HUES64 (cell line): Measurements from ENCODE around the gene SEMA3G.

Experiments
- H3K27ac ChIP-seq: 2 replicates; pipeline ENCODE4 v1.7.0; 2013; ENCODE audit warnings: low read depth, low read length, inconsistent platforms
- H3K27me3 ChIP-seq: 2 replicates; pipeline ENCODE4 v1.6.1; 2013; ENCODE audit warnings: mild to moderate bottlenecking, low read length; ENCODE audit not compliant: insufficient read depth
- H3K36me3 ChIP-seq: 2 replicates; pipeline ENCODE4 v1.6.1; 2013; ENCODE audit warnings: mild to moderate bottlenecking, low read length; ENCODE audit not compliant: insufficient read depth
- H3K4me1 ChIP-seq: 2 replicates; pipeline ENCODE4 v1.6.1; 2013; ENCODE audit warnings: mild to moderate bottlenecking, low read length, moderate library complexity; ENCODE audit not compliant: insufficient read depth
- H3K4me3 ChIP-seq: 2 replicates; pipeline ENCODE4 v1.5.1; 2013; ENCODE audit warnings: mild to moderate bottlenecking, low read length, moderate library complexity
- H3K9ac ChIP-seq: 2 replicates; pipeline ENCODE4 v1.6.1; 2013; ENCODE audit warnings: mild to moderate bottlenecking, low read depth, low read length
- H3K9me3 ChIP-seq: 2 replicates; pipeline ENCODE4 v1.6.1; 2013; ENCODE audit warnings: low read depth, low read length; ENCODE audit not compliant: insufficient read depth
- whole genome bisulfite sequencing: fragments of 150-250, 120-280 bp; methylation state at CpG from one replicate; pipeline ENCODE4 v1.1.7; 2013; ENCODE audit warnings: missing lambda C conversion rate; 5-methylcytosine and 5-hydroxymethylcytosine counted together

SEMA3G gene

DNA sequence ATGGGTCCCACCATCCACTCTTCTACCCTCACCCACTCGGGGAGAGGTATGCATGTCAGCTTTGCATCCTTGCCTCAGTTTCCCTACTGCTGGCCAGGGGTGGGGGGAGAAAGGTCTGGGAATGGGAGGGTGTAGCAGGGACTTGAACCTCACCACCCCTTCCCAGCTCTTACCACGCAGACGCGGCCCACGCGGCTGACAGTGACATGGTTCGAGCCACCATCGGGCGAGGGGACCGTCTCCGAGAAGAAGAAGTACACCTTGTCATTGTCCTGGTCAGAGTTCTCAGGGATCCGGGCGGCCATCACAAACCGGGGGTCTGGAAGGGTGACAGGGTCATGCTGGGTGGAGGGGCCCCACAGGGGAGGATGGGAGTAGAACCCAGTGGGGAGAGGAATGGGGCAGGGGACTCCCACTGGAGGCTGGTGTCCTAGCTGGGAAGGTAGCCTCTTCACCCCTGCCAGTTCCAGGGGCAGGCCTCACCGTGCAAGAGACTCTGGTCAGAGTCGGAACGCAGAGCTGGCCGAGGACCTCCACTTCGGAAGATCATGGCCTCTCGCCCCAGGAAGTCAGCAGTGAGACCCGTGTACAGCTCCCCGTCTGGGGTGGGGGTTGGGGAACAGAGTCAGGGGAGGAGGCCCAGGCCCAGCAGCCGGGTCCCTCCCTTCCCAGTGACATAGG, 3.7 kb downstream of the SEMA3G start:
- H3K27ac ChIP-seq = no peak overlapping the region

DNA sequence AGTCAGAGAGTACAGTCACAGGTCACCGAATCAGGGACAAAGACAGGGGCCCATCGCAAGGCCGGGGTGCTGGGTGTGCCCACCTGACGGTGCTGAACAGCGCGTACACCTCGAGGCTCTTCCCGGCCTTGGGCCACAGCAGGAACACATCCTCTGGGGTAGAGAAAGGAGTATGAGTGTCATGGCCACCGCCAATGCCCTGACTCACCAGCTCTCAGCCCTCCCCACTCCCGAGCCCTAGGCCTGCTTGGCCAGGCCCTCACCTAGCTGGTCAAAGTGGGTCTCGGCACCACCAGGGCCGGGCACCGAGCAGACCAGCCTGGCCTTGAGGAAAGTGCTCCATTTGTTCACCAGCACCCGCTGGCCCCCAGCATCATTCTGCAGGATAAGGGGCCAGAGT, 4.2 kb downstream of the SEMA3G start:
- 95% methylated on average over 14 of the region's 14 CpGs for WGBS
- H3K27ac ChIP-seq = no peak overlapping the region
- no peaks in the 10 kb centered on the region for H3K9me3 ChIP-seq
- H3K4me1 ChIP-seq = no peaks in the 10 kb centered on the region
- no peak overlapping the region for H3K4me3 ChIP-seq
- no peak overlapping the region for H3K9ac ChIP-seq
- H3K27me3 ChIP-seq = no peaks in the 10 kb centered on the region
- no peaks in the 10 kb centered on the region for H3K36me3 ChIP-seq

More for the DNA sequence above, 3.7 kb downstream of the SEMA3G start:
- Histone ChIP-seq H3K9me3 (no peaks in the 10 kb centered on the region), H3K27me3 (no peaks in the 10 kb centered on the region), H3K4me1 (no peaks in the 10 kb centered on the region), H3K36me3 (no peaks in the 10 kb centered on the region), H3K9ac (no peak overlapping the region), H3K4me3 (no peak overlapping the region)
- 91% methylated on average over 22 of the region's 23 CpGs for WGBS

DNA sequence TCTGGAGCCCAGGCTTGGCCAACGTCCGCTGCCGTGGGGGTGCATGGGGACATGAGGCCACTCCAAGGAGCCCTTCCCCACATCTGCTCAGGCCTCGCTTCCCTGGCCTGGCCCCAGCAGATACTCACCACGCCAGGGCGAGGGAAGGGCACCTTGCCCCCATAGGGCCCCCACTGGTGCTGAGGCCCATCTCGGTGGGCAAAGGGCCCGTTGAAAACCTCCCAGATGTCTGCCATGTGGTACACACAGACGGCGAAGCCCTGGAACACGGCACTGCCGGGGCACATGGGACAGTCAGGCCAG, 4.7 kb downstream of the SEMA3G start:
- Histone ChIP-seq H3K27me3 (no peaks in the 10 kb centered on the region), H3K4me1 (no peaks in the 10 kb centered on the region), H3K9me3 (no peaks in the 10 kb centered on the region), H3K36me3 (no peaks in the 10 kb centered on the region), H3K27ac (no peak overlapping the region), H3K9ac (no peak overlapping the region), H3K4me3 (no peak overlapping the region)
- WGBS = 96% methylated on average over 12 of the region's 12 CpGs

DNA sequence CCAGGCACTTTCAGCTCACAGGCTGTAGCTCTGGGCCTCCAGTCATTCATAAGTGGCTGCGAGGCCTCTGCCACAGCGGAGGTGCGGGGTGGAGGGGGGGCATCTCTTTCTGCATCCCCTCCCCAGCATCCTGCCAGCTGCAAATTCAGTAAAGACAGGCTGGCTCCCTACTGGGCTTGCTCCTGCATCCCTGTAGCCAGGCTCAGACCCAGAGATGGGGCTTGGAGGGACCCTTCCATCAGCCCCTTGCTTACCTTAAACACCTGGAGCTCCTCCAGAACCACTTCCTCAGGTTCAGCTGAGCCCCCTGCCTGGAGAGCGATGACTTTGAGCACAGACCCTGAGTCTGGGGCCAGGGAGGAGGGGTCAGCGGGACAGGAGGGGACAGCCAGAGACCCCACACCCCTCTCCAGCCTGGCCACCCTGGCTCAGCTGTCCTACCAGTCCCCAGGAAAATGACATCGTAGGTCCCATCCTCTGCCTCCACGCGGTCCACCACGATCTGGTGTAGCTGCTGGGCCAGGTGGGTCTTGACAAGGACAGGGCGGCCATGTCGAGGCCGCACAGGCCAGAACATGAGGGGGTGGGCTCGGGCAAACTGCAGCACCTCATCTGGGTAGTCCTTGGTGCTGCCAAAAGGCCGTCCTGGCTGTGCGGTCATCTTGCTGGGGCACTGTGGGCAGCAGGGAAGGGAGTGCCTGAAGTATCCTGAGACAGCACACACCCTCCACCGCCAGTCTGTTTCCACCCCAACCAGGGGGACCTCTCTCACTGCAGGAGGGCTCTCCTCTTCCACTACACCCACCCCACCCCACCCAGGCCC, 5.3 kb downstream of the SEMA3G start:
- Histone ChIP-seq H3K4me3 (no peak overlapping the region), H3K9ac (no peak overlapping the region), H3K4me1 (no peaks in the 10 kb centered on the region), H3K9me3 (no peaks in the 10 kb centered on the region), H3K27ac (no peak overlapping the region), H3K27me3 (no peaks in the 10 kb centered on the region), H3K36me3 (no peaks in the 10 kb centered on the region)
- WGBS = 95% methylated on average over 16 of the region's 16 CpGs

DNA sequence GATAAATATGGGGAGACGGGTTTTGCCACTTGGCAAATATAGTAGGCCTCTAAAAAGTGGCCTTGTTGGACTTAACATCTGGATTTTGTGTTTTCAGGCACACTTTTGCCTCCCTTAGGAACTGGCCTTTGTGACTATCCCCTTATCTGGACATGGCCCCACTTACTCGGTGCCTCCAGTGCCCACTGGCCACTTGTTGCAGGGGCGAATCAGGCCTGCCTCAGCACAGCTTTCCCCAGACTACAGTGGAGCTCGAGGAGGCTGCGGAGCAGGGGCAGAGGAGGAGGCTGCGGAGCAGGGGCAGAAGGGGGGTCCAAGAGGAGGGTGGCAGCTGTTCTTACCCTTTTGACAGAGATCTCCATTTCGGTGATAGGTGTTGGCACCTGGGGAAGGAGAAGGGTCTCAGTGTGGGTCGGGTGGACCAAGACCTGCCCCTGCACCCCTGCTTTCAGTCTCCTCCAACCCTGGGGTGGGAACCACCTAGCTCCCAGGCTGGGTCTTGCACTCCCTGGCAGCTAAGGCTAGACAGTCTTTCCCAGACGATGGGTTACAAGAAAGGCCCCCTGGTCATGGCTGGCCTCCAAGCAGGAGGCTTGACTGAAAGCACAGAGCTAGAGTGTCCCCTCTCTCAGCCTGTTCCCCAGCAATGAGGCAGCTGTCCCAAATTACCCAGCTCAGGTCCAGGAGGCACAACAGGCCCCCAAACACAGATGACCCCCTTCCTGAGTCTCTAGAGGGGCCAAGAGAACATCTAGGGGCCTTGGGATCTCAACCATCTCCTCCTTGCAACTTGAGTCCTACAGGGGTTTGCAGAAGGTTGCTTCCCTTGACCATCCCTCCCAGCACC, 6.1 kb downstream of the SEMA3G start:
- no peaks in the 10 kb centered on the region for H3K9me3 ChIP-seq
- H3K4me3 ChIP-seq = no peak overlapping the region
- H3K9ac ChIP-seq = no peak overlapping the region
- H3K27me3 ChIP-seq = no peaks in the 10 kb centered on the region
- WGBS = 96% methylated on average over 9 of the region's 9 CpGs
- no peaks in the 10 kb centered on the region for H3K4me1 ChIP-seq
- H3K36me3 ChIP-seq = no peaks in the 10 kb centered on the region
- no peak overlapping the region for H3K27ac ChIP-seq

DNA sequence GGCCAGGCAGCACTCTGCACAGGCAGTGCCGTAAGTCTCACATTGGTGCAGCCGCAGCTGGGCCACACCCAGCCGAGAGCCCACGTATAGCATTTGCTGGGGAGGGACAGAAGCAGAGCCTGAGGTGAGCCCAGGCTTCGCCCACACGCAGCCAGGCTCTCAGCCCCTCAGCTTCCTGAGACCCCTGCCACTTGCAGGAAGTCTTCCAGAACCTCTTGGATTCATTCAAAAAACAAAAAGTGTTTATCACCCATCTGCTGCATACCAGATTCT, 6.9 kb downstream of the SEMA3G start:
- no peak overlapping the region for H3K9ac ChIP-seq
- H3K27me3 ChIP-seq = no peaks in the 10 kb centered on the region
- H3K4me3 ChIP-seq = no peak overlapping the region
- 88% methylated on average over 6 of the region's 6 CpGs for WGBS
- no peaks in the 10 kb centered on the region for H3K9me3 ChIP-seq
- no peaks in the 10 kb centered on the region for H3K36me3 ChIP-seq
- H3K4me1 ChIP-seq = no peaks in the 10 kb centered on the region
- H3K27ac ChIP-seq = no peak overlapping the region

DNA sequence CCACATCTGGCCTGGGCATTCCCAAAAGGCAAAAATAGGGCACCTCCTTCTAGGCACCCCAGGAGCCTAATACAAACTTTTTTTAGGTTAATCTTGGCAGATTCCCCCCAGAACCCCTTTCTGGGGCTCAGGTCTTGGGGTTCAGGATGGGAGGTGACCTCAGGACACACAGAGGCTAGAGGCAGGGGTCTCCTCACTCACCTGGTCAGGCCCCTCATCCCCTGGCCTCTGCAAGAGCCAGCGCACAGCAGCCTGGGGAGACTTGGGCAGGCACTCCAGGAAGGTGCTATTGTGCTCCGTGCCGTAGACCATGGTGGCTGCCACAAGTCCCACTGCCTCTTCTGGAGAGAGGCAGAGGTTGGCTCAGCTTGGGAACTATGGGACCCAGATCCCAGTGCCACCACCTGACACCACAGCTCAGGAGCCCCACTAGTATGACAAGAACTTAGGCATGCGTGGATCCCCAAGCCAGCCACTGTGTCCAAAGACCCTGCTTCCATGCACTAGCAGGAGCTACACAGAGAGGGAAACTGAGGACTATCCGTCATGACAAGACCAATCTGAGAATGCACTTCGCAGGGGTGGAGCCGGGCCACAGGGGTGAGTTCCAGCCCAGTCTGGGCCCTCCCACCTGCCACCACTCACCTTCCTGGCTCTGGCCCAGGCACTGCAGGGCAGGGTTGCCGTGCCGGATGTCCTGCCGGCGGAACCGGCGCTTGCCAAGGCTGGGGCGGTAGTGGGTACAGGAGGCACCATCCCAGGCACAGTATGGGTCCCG, 7.4 kb downstream of the SEMA3G start:
- no peaks in the 10 kb centered on the region for H3K4me1 ChIP-seq
- no peak overlapping the region for H3K9ac ChIP-seq
- H3K27me3 ChIP-seq = no peaks in the 10 kb centered on the region
- no peak overlapping the region for H3K27ac ChIP-seq
- no peaks in the 10 kb centered on the region for H3K9me3 ChIP-seq
- WGBS = 96% methylated on average over 15 of the region's 15 CpGs
- H3K36me3 ChIP-seq = no peaks in the 10 kb centered on the region
- H3K4me3 ChIP-seq = no peak overlapping the region

DNA sequence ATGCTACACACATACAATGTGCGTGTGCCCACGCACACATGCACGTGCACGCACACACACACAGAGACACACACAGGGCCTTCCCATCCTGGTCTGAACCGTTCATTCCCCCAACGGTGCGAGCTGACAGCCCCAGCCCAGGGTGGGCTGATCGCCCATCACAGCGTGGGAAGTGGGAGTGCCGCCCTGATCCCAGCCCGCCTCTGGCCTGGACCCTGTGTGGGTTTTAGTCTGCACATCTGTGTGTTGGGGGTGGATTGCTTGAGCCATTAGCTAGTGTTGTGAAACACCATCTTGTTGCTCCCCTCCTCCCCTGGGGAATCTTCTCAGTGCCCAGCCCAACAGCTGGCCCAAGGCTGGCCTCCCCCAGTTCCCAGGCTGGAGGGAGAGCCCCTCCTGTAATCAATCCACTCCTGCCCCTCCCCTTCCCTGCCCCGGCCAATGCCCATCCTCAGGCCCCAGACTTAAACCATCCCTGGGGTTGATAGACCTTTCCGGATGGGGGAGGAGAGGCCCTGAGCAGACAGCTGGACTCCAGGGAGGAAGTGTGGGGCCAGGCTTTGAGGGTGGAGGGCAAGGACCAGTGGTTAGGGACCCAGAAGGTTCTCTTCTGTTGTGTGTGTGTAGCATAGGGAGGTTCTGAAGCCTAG, 8.3 kb downstream of the SEMA3G start:
- Histone ChIP-seq H3K27me3 (no peaks in the 10 kb centered on the region), H3K4me1 (no peaks in the 10 kb centered on the region), H3K9me3 (no peaks in the 10 kb centered on the region), H3K36me3 (no peaks in the 10 kb centered on the region), H3K27ac (no peak overlapping the region), H3K9ac (peak overlapping the region; percentile 30; the same call in 1 of the 2 replicates), H3K4me3 (no peak overlapping the region)
- WGBS = 89% methylated on average over 13 of the region's 13 CpGs

DNA sequence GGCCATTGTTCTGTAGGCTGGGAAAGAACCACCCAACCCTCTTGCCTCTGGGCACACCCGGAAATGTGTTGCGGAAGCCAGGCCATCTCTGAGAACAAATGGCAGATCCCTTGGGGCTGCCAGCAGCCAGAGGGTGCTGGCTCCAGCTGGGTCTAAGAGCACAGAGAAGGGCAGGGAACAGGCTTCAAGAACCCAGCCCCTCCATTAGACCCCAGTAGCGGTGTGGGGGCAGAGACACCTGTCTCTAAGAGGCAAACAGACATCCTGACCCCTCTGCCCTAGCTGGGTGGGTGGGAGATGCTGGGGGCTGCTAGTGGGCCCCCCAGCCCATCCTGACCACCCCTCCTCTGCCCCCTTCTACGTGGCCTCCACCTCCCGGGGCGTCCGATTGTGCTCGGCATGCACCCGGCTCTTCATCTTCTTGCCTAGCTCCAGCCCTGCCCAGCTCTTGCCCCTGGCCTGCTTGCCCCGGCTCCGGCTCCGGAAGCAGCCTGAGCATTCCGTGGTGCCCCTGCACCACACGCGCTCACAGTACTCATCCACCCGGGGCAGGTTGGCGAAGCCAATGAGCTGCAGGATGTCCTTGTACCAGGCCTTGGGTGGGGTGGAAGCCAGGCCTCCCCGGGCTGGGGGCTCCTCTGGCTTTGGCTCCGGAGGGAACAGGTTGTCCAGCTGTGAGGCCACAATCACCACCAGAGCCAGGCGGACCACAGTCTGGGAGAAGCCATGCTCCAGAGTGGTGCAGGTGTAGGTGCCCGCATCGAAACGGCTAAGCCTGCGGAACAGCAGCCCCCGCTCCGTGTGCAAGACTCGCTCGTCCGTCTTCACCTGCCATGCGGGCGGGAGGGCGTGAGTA, 9.4 kb downstream of the SEMA3G start:
- Histone ChIP-seq H3K4me3 (no peak overlapping the region), H3K27ac (no peak overlapping the region), H3K9ac (no peak overlapping the region), H3K4me1 (no peaks in the 10 kb centered on the region), H3K9me3 (no peaks in the 10 kb centered on the region), H3K27me3 (no peaks in the 10 kb centered on the region), H3K36me3 (no peaks in the 10 kb centered on the region)
- WGBS = 95% methylated on average over 32 of the region's 32 CpGs

DNA sequence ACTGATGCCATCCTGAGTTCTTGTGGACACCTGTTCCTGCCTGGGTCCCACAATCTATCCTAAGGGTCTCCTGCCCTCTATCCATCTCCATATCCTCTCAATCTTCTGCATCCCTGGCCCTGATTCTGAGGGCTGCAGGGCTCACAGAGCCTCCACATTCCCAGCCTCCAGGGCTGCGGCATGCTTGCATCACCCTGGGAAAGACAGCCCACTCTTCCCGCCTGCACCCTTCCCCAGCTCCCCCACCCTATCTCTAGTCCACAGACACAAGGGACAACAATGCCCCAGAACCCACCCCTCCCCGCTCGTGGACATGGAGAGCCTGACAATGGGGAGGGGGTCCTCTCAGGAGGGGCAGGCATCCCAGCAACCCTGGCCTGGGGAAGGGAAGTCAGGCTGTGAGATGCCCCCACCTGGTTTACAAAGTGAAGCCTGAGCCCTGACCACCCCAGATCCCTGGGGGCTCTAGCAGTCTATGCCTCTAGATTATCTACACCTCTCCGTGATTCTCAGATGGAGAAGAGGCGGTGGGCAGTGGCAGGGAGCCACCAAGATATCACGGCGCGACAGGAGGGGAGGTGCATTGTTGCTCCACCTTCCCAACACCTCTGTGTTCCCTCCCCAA, 10.3 kb downstream of the SEMA3G start:
- no peak overlapping the region for H3K27ac ChIP-seq
- 88% methylated on average over 9 of the region's 9 CpGs for WGBS
- H3K27me3 ChIP-seq = no peaks in the 10 kb centered on the region
- H3K36me3 ChIP-seq = no peaks in the 10 kb centered on the region
- H3K4me3 ChIP-seq = no peak overlapping the region
- H3K4me1 ChIP-seq = no peaks in the 10 kb centered on the region
- H3K9me3 ChIP-seq = no peaks in the 10 kb centered on the region
- H3K9ac ChIP-seq = no peak overlapping the region
